Measurements from ENCODE around the gene KIAA1328. TPM values are rescaled to one million over a fixed set of nuclear protein-coding genes. Genes with fewer than 3 reads are reported as not detected.

Gene KIAA1328
- total and polyA plus RNA-seq, 9 of the 15 experiments (the other 6 are each of a cell fraction or from before 2014, with no cell fraction given), result 4.0 to 8.6 (median 7.4) TPM

- Histone ChIP-seq H4K20me1 (replicated peaks; ENCODE audit: control insufficient read depth, insufficient read depth, low read length) (no peaks in the 10 kb centered on the region), H3K9me3 (replicated peaks; ENCODE audit: control insufficient read depth, insufficient read depth, low read depth, low read length) (no peaks in the 10 kb centered on the region), H3K27ac (ENCODE audit: extremely low read depth, low read depth, low read length) (no peak overlapping the region), H3K9ac (ENCODE audit: insufficient read depth in 1 of 2, low read depth in 2 of 2, low read length in 2 of 2) (no peak overlapping the region), H3K9me1 (ENCODE audit: control insufficient read depth, insufficient read depth, low read length) (peaks cover 5% of the 10 kb centered on the region), H3K36me3 (ENCODE audit: control insufficient read depth, insufficient read depth, low read length) (peaks cover 82% of the 10 kb centered on the region), H3K27me3 (ENCODE audit: control insufficient read depth in 2 of 2, insufficient read depth in 2 of 2, low read length in 2 of 2) (no peaks in the 10 kb centered on the region), H3K79me2 (ENCODE audit: control insufficient read depth, insufficient read depth, low read length) (peaks cover 19% of the 10 kb centered on the region), H3K4me1 (replicated peaks in 1 of 2; ENCODE audit: control insufficient read depth in 2 of 2, insufficient read depth in 2 of 2, low read length in 2 of 2) (peaks cover 0 to 31% of the 10 kb centered on the region in 2 experiments; a peak in 2 of 5 replicates), H3K4me3 (no peak overlapping the region), H3K4me2 (ENCODE audit: insufficient read depth, low read length) (no peak overlapping the region), H2AFZ (ENCODE audit: low read depth, low read length) (no peak overlapping the region)
- TF ChIP-seq ZNF347 (CRISPR knock-in tag; IDR thresholded peaks at IDR 0.05; ENCODE audit: low read depth) (no peak), ID3 (CRISPR knock-in tag; IDR thresholded peaks at IDR 0.05) (no peak), ID3 (tag; IDR thresholded peaks at IDR 0.05) (no peak), BDP1 (IDR thresholded peaks at IDR 0.05; ENCODE audit: insufficient read depth, insufficient read length) (no peak), GTF2E2 (tag; IDR thresholded peaks at IDR 0.05) (no peak), ZNF24 (IDR thresholded peaks at IDR 0.05) (no peak), ETS2 (tag; IDR thresholded peaks at IDR 0.05; ENCODE audit: borderline replicate concordance, poor library complexity, severe bottlenecking) (no peak), PTBP1 (IDR thresholded peaks at IDR 0.05; ENCODE audit: low read depth, low read length) (no peak), MYNN (IDR thresholded peaks at IDR 0.05) (no peak), MYNN (CRISPR knock-in tag; IDR thresholded peaks at IDR 0.05) (no peak), CBFA2T2 (conservative IDR thresholded peaks at IDR 0.05) (no peak), MEIS2 (IDR thresholded peaks at IDR 0.05; ENCODE audit: partially characterized antibody) (no peak), MXI1 (IDR thresholded peaks at IDR 0.05; ENCODE audit: low read depth, low read length) (no peak), ZNF436 (CRISPR knock-in tag; IDR thresholded peaks at IDR 0.05) (no peak), TBL1XR1 (IDR thresholded peaks at IDR 0.05; ENCODE audit: low read length in 2 of 2) (no peak)
- TF ChIP-seq, protein P1, sequence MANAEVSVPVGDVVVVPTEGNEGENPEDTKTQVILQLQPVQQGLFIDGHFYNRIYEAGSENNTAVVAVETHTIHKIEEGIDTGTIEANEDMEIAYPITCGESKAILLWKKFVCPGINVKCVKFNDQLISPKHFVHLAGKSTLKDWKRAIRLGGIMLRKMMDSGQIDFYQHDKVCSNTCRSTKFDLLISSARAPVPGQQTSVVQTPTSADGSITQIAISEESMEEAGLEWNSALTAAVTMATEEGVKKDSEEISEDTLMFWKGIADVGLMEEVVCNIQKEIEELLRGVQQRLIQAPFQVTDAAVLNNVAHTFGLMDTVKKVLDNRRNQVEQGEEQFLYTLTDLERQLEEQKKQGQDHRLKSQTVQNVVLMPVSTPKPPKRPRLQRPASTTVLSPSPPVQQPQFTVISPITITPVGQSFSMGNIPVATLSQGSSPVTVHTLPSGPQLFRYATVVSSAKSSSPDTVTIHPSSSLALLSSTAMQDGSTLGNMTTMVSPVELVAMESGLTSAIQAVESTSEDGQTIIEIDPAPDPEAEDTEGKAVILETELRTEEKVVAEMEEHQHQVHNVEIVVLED (CRISPR knock-in tag; IDR thresholded peaks at IDR 0.05), result no peak
- TF ChIP-seq, protein P2, sequence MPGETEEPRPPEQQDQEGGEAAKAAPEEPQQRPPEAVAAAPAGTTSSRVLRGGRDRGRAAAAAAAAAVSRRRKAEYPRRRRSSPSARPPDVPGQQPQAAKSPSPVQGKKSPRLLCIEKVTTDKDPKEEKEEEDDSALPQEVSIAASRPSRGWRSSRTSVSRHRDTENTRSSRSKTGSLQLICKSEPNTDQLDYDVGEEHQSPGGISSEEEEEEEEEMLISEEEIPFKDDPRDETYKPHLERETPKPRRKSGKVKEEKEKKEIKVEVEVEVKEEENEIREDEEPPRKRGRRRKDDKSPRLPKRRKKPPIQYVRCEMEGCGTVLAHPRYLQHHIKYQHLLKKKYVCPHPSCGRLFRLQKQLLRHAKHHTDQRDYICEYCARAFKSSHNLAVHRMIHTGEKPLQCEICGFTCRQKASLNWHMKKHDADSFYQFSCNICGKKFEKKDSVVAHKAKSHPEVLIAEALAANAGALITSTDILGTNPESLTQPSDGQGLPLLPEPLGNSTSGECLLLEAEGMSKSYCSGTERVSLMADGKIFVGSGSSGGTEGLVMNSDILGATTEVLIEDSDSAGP (CRISPR knock-in tag; IDR thresholded peaks at IDR 0.05), result no peak
- no TSS peak for BruUV-seq (replicated peaks)
- intact Hi-C loops (cut with micrococcal nuclease) (no loop called here), in situ Hi-C loops (cut with MboI) (no loop called here)
- CTCF ChIA-PET (ENCODE audit: low intra/inter-chr PET ratio), result no interaction called here
- DNase-seq (ENCODE audit: extremely low read depth in 1 of 4, low spot score in 3 of 4), result no peak
- POLR2A ChIA-PET, result interaction anchor here (3.1 kb wide), 1 partner anchor 16 kb away, joined by 19 read pairs; the partner anchor contains the start of genes KIAA1328 and TPGS2
- 82% methylated on average over 3 of the region's 3 CpGs for WGBS (ENCODE audit: insufficient coverage, low coverage, missing lambda C conversion rate)
- no peak for FAIRE-seq
- ATAC-seq, result no peak
Measured at GRCh38 chr18:36812678-36813077, 16.2 kb upstream of the KIAA1328 start.

Data from K562 (cell line).